Measurements from ENCODE around the gene RGPD8. TPM values are rescaled to one million over a fixed set of nuclear protein-coding genes. Genes with fewer than 3 reads are reported as not detected.
"Not testable (repeated sequence)": the region's sequence is repeated elsewhere in the genome, so short reads cannot be mapped to it uniquely, and the experiment has no call there.

The RGPD8 gene
- polyA plus RNA-seq, 1 donor from 2014 or later = 6.8 TPM

GRCh38 chr2:112433932-112434730, 686 bp upstream of the RGPD8 start:
- Histone ChIP-seq H3F3A (ENCODE audit: insufficient read depth, low read length, poor library complexity, severe bottlenecking) (no peaks in the 10 kb centered on the region), H4K20me1 (ENCODE audit: insufficient read depth) (no peaks in the 10 kb centered on the region), H3K9me3 (ENCODE audit: low read length) (no peaks in the 10 kb centered on the region), H3K27ac (ENCODE audit: low read length) (no peak overlapping the region), H2AFZ (ENCODE audit: low read depth, low read length) (no peak overlapping the region), H3K79me2 (replicated peaks; ENCODE audit: insufficient read depth, low read length) (no peaks in the 10 kb centered on the region), H3K4me3 (ENCODE audit: low read length) (no peak overlapping the region), H3K9ac (ENCODE audit: low read length) (no peak overlapping the region), H3K9me2 (ENCODE audit: insufficient read depth, low read length) (no peaks in the 10 kb centered on the region), H3K4me2 (ENCODE audit: low read length) (no peak overlapping the region), H3K27me3 (ENCODE audit: insufficient read depth, low read depth, low read length) (no peaks in the 10 kb centered on the region), H3K36me3 (ENCODE audit: insufficient read depth, low read length) (no peaks in the 10 kb centered on the region)
- TF ChIP-seq CTCF (IDR thresholded peaks at IDR 0.05; ENCODE audit: poor library complexity, severe bottlenecking) (no peak), POLR2AphosphoS5 (IDR thresholded peaks at IDR 0.05) (no peak), RAD21 (conservative IDR thresholded peaks at IDR 0.05) (no peak), REST (IDR thresholded peaks at IDR 0.05; ENCODE audit: borderline replicate concordance) (no peak), SMC3 (conservative IDR thresholded peaks at IDR 0.05; ENCODE audit: poor library complexity) (no peak), EZH2 (IDR thresholded peaks at IDR 0.05; ENCODE audit: borderline replicate concordance, insufficient read depth, low read length, poor library complexity, severe bottlenecking) (no peak), EP300 (conservative IDR thresholded peaks at IDR 0.05; ENCODE audit: poor library complexity, severe bottlenecking) (no peak), TAF1 (IDR thresholded peaks at IDR 0.05; ENCODE audit: low read depth) (no peak)

GRCh38 chr2:112432735-112433479, 538 bp downstream of the RGPD8 start:
- not testable (repeated sequence) for H3K9me2 ChIP-seq (ENCODE audit: insufficient read depth, low read length); H3K36me3 ChIP-seq (ENCODE audit: insufficient read depth, low read length); H3K79me2 ChIP-seq (replicated peaks; ENCODE audit: insufficient read depth, low read length); H3K4me2 ChIP-seq (ENCODE audit: low read length); H3K4me3 ChIP-seq (ENCODE audit: low read length); H3K9me3 ChIP-seq (ENCODE audit: low read length); H2AFZ ChIP-seq (ENCODE audit: low read depth, low read length); H3K27me3 ChIP-seq (ENCODE audit: insufficient read depth, low read depth, low read length); H3F3A ChIP-seq (ENCODE audit: insufficient read depth, low read length, poor library complexity, severe bottlenecking); H4K20me1 ChIP-seq (ENCODE audit: insufficient read depth); H3K27ac ChIP-seq (ENCODE audit: low read length); H3K9ac ChIP-seq (ENCODE audit: low read length)

- not testable (repeated sequence) for H3K9ac ChIP-seq (ENCODE audit: low read length); H3K36me3 ChIP-seq (ENCODE audit: insufficient read depth, low read length); H3K27ac ChIP-seq (ENCODE audit: low read length); H3K27me3 ChIP-seq (ENCODE audit: insufficient read depth, low read depth, low read length); H3K4me3 ChIP-seq (ENCODE audit: low read length); H3K79me2 ChIP-seq (replicated peaks; ENCODE audit: insufficient read depth, low read length); H3K9me3 ChIP-seq (ENCODE audit: low read length); H3F3A ChIP-seq (ENCODE audit: insufficient read depth, low read length, poor library complexity, severe bottlenecking); H4K20me1 ChIP-seq (ENCODE audit: insufficient read depth); H2AFZ ChIP-seq (ENCODE audit: low read depth, low read length); H3K9me2 ChIP-seq (ENCODE audit: insufficient read depth, low read length); H3K4me2 ChIP-seq (ENCODE audit: low read length)
These were observed 1.1 kb downstream of the RGPD8 start for GRCh38 chr2:112432390-112432734.

GRCh38 chr2:112431587-112432295, 1.7 kb downstream of the RGPD8 start:
- H3K79me2 ChIP-seq (replicated peaks; ENCODE audit: insufficient read depth, low read length); H3K4me3 ChIP-seq (ENCODE audit: low read length); H3K4me2 ChIP-seq (ENCODE audit: low read length): not testable (repeated sequence)

GRCh38 chr2:112424553-112424952, 8.9 kb downstream of the RGPD8 start:
- H3K9me2 ChIP-seq (ENCODE audit: insufficient read depth, low read length); H3K27me3 ChIP-seq (ENCODE audit: insufficient read depth, low read depth, low read length); H3F3A ChIP-seq (ENCODE audit: insufficient read depth, low read length, poor library complexity, severe bottlenecking); H3K36me3 ChIP-seq (ENCODE audit: insufficient read depth, low read length); H3K9me3 ChIP-seq (ENCODE audit: low read length); H3K79me2 ChIP-seq (replicated peaks; ENCODE audit: insufficient read depth, low read length); H4K20me1 ChIP-seq (ENCODE audit: insufficient read depth); H3K4me2 ChIP-seq (ENCODE audit: low read length); H2AFZ ChIP-seq (ENCODE audit: low read depth, low read length); H3K27ac ChIP-seq (ENCODE audit: low read length); H3K9ac ChIP-seq (ENCODE audit: low read length); H3K4me3 ChIP-seq (ENCODE audit: low read length): not testable (repeated sequence)

More at GRCh38 chr2:112431587-112432295, 1.7 kb downstream of the RGPD8 start:
- not testable (repeated sequence) for H4K20me1 ChIP-seq (ENCODE audit: insufficient read depth); H3F3A ChIP-seq (ENCODE audit: insufficient read depth, low read length, poor library complexity, severe bottlenecking); H2AFZ ChIP-seq (ENCODE audit: low read depth, low read length); H3K9me2 ChIP-seq (ENCODE audit: insufficient read depth, low read length); H3K27ac ChIP-seq (ENCODE audit: low read length); H3K27me3 ChIP-seq (ENCODE audit: insufficient read depth, low read depth, low read length); H3K36me3 ChIP-seq (ENCODE audit: insufficient read depth, low read length); H3K9me3 ChIP-seq (ENCODE audit: low read length); H3K9ac ChIP-seq (ENCODE audit: low read length)

Measured in neural cell (in vitro differentiated cells).